DOHH2 (cell line): ENCODE results near the gene OR2F2.

Source experiments
- EZH2phosphoT487 ChIP-seq: fragments of 200-600 bp; sonication (generic); IDR thresholded peaks from 2 replicates; pipeline ENCODE4 v1.6.1; 2017; ENCODE audit warnings: borderline replicate concordance, mild to moderate bottlenecking, antibody characterized with exemption, low read length, moderate library complexity, mixed read lengths
- TF ChIP-seq, protein P1 (sequence below): fragments of 200-600 bp; sonication (generic); IDR thresholded peaks from one replicate; pipeline ENCODE4 v1.5.1; 2014; ENCODE audit warnings: antibody characterized with exemption, mild to moderate bottlenecking, low read depth, low read length; ENCODE audit not compliant: poor library complexity, severe bottlenecking

DNA sequence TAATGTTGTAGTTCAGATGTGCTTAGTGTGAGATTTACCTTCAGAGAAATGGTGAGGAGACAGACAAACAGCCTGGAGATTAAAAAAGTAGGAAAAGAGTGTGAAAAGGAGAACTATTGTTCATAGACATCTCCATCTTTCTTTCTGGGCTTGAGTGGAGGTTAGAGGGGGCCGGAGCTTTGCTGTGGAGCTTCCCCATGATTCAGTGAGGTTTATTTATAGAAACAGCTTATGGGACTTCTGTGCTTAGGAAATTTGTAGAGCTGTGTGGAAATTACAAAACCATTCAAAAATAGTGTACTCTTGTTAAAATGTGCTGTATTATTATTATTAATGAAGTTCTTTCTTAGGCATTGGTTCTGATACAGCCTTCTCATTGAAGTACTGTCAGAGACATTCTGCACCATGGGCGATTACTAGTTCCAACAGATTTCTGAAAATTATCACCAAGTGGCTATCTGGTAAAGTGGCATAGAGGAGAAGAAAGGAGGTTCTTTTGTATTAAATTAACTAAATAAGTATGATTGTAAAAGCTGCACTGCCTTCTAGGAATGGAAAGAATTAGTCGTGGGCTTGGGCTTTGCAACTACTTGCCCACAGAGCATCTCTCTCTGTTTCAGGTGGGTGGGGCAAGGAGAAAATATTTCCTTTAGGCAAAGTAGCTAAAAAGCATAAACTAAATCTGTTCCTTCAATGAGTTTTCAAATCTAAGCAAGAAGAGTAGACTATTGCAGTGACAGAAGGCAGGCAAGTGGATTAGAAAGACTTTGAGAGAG is 24.4 kb upstream of the OR2F2 start:
- TF ChIP-seq, protein P1, sequence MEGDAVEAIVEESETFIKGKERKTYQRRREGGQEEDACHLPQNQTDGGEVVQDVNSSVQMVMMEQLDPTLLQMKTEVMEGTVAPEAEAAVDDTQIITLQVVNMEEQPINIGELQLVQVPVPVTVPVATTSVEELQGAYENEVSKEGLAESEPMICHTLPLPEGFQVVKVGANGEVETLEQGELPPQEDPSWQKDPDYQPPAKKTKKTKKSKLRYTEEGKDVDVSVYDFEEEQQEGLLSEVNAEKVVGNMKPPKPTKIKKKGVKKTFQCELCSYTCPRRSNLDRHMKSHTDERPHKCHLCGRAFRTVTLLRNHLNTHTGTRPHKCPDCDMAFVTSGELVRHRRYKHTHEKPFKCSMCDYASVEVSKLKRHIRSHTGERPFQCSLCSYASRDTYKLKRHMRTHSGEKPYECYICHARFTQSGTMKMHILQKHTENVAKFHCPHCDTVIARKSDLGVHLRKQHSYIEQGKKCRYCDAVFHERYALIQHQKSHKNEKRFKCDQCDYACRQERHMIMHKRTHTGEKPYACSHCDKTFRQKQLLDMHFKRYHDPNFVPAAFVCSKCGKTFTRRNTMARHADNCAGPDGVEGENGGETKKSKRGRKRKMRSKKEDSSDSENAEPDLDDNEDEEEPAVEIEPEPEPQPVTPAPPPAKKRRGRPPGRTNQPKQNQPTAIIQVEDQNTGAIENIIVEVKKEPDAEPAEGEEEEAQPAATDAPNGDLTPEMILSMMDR = no peak
- no peak for TF ChIP-seq EZH2phosphoT487
